ENCODE measurements around the gene BUD23.

BUD23 gene

GRCh38 chr7:73738220-73738611 lies 54.8 kb downstream of the BUD23 start:
- DNase-seq (ENCODE audit: low read depth), result peak; percentile 78
- H3K27me3 ChIP-seq (replicated peaks; ENCODE audit: control insufficient read depth, insufficient read depth, low read length), result no peaks in the 10 kb centered on the region
- H3K9ac ChIP-seq (ENCODE audit: low read length), result peak overlapping the region; percentile 84
- H3K4me1 ChIP-seq (ENCODE audit: control insufficient read depth, insufficient read depth, low read length), result peaks cover 21% of the 10 kb centered on the region
- no peaks in the 10 kb centered on the region for H3K9me3 ChIP-seq (ENCODE audit: control insufficient read depth, low read length)
- H3K36me3 ChIP-seq (ENCODE audit: control insufficient read depth, insufficient read depth, low read length, severe bottlenecking), result peaks cover 5% of the 10 kb centered on the region
- H3K4me3 ChIP-seq (ENCODE audit: low read length), result peak overlapping the region; percentile 94

- Histone ChIP-seq H3K4me1 (ENCODE audit: control insufficient read depth, insufficient read depth, low read length) (peaks cover 21% of the 10 kb centered on the region), H3K4me3 (ENCODE audit: low read length) (peak within 1 kb of the TSS; percentile 94), H3K36me3 (ENCODE audit: control insufficient read depth, insufficient read depth, low read length, severe bottlenecking) (peaks cover 5% of the 10 kb centered on the region), H3K9me3 (ENCODE audit: control insufficient read depth, low read length) (no peaks in the 10 kb centered on the region), H3K27me3 (replicated peaks; ENCODE audit: control insufficient read depth, insufficient read depth, low read length) (no peaks in the 10 kb centered on the region), H3K9ac (ENCODE audit: low read length) (peak within 1 kb of the TSS; percentile 84)
- DNase-seq (ENCODE audit: low read depth), result peak; percentile 99
Observed at GRCh38 chr7:73738612-73739386, 55.4 kb downstream of the BUD23 start, which contains the start of gene ABHD11. Gene ABHD11 (minus strand): TSS chr7:73738802. CDS start chr7:73738770, 32 bp downstream.

GRCh38 chr7:73739387-73739767 lies 56.0 kb downstream of the BUD23 start:
- no peaks in the 10 kb centered on the region for H3K9me3 ChIP-seq (ENCODE audit: control insufficient read depth, low read length)
- H3K27me3 ChIP-seq (replicated peaks; ENCODE audit: control insufficient read depth, insufficient read depth, low read length), result no peaks in the 10 kb centered on the region
- H3K4me3 ChIP-seq (ENCODE audit: low read length), result peak overlapping the region; percentile 94
- peak overlapping the region; percentile 83 for H3K9ac ChIP-seq (ENCODE audit: low read length)
- DNase-seq (ENCODE audit: low read depth), result no peak
- H3K36me3 ChIP-seq (ENCODE audit: control insufficient read depth, insufficient read depth, low read length, severe bottlenecking), result peaks cover 5% of the 10 kb centered on the region
- H3K4me1 ChIP-seq (ENCODE audit: control insufficient read depth, insufficient read depth, low read length), result peaks cover 21% of the 10 kb centered on the region

- H3K9me3 ChIP-seq (ENCODE audit: control insufficient read depth, low read length), result no peaks in the 10 kb centered on the region
- peaks cover 5% of the 10 kb centered on the region for H3K36me3 ChIP-seq (ENCODE audit: control insufficient read depth, insufficient read depth, low read length, severe bottlenecking)
- H3K9ac ChIP-seq (ENCODE audit: low read length), result no peak overlapping the region
- no peak for DNase-seq (ENCODE audit: low read depth)
- H3K4me1 ChIP-seq (ENCODE audit: control insufficient read depth, insufficient read depth, low read length), result peaks cover 15% of the 10 kb centered on the region
- H3K27me3 ChIP-seq (replicated peaks; ENCODE audit: control insufficient read depth, insufficient read depth, low read length), result no peaks in the 10 kb centered on the region
- no peak overlapping the region for H3K4me3 ChIP-seq (ENCODE audit: low read length)
Observed at GRCh38 chr7:73740212-73740611, 56.8 kb downstream of the BUD23 start.

GRCh38 chr7:73740771-73741170 lies 57.4 kb downstream of the BUD23 start:
- H3K4me1 ChIP-seq (ENCODE audit: control insufficient read depth, insufficient read depth, low read length), result peaks cover 14% of the 10 kb centered on the region
- H3K36me3 ChIP-seq (ENCODE audit: control insufficient read depth, insufficient read depth, low read length, severe bottlenecking), result peaks cover 5% of the 10 kb centered on the region
- no peaks in the 10 kb centered on the region for H3K27me3 ChIP-seq (replicated peaks; ENCODE audit: control insufficient read depth, insufficient read depth, low read length)
- H3K9me3 ChIP-seq (ENCODE audit: control insufficient read depth, low read length), result no peaks in the 10 kb centered on the region
- H3K9ac ChIP-seq (ENCODE audit: low read length), result no peak overlapping the region
- no peak for DNase-seq (ENCODE audit: low read depth)
- no peak overlapping the region for H3K4me3 ChIP-seq (ENCODE audit: low read length)

- peaks cover 3% of the 10 kb centered on the region for H3K36me3 ChIP-seq (ENCODE audit: control insufficient read depth, insufficient read depth, low read length, severe bottlenecking)
- peaks cover 14% of the 10 kb centered on the region for H3K4me1 ChIP-seq (ENCODE audit: control insufficient read depth, insufficient read depth, low read length)
- no peaks in the 10 kb centered on the region for H3K27me3 ChIP-seq (replicated peaks; ENCODE audit: control insufficient read depth, insufficient read depth, low read length)
- no peak overlapping the region for H3K4me3 ChIP-seq (ENCODE audit: low read length)
- H3K9ac ChIP-seq (ENCODE audit: low read length), result no peak overlapping the region
- no peak for DNase-seq (ENCODE audit: low read depth)
- H3K9me3 ChIP-seq (ENCODE audit: control insufficient read depth, low read length), result no peaks in the 10 kb centered on the region
Observed at GRCh38 chr7:73741600-73741999, 58.2 kb downstream of the BUD23 start.

- no peak for DNase-seq (ENCODE audit: low read depth)
- Histone ChIP-seq H3K27me3 (replicated peaks; ENCODE audit: control insufficient read depth, insufficient read depth, low read length) (no peaks in the 10 kb centered on the region), H3K9ac (ENCODE audit: low read length) (no peak overlapping the region), H3K4me3 (ENCODE audit: low read length) (no peak overlapping the region), H3K4me1 (ENCODE audit: control insufficient read depth, insufficient read depth, low read length) (peaks cover 14% of the 10 kb centered on the region), H3K36me3 (ENCODE audit: control insufficient read depth, insufficient read depth, low read length, severe bottlenecking) (no peaks in the 10 kb centered on the region), H3K9me3 (ENCODE audit: control insufficient read depth, low read length) (no peaks in the 10 kb centered on the region)
Observed at GRCh38 chr7:73742338-73742752, 58.9 kb downstream of the BUD23 start.

GRCh38 chr7:73742753-73743641 lies 59.6 kb downstream of the BUD23 start:
- Histone ChIP-seq H3K36me3 (ENCODE audit: control insufficient read depth, insufficient read depth, low read length, severe bottlenecking) (no peaks in the 10 kb centered on the region), H3K4me3 (ENCODE audit: low read length) (no peak overlapping the region), H3K9me3 (ENCODE audit: control insufficient read depth, low read length) (no peaks in the 10 kb centered on the region), H3K4me1 (ENCODE audit: control insufficient read depth, insufficient read depth, low read length) (peaks cover 8% of the 10 kb centered on the region), H3K9ac (ENCODE audit: low read length) (no peak overlapping the region), H3K27me3 (replicated peaks; ENCODE audit: control insufficient read depth, insufficient read depth, low read length) (no peaks in the 10 kb centered on the region)
- no peak for DNase-seq (ENCODE audit: low read depth)

GRCh38 chr7:73746378-73746777 lies 63.0 kb downstream of the BUD23 start:
- Histone ChIP-seq H3K9ac (ENCODE audit: low read length) (no peak overlapping the region), H3K9me3 (ENCODE audit: control insufficient read depth, low read length) (no peaks in the 10 kb centered on the region), H3K36me3 (ENCODE audit: control insufficient read depth, insufficient read depth, low read length, severe bottlenecking) (no peaks in the 10 kb centered on the region), H3K4me1 (ENCODE audit: control insufficient read depth, insufficient read depth, low read length) (peaks cover 8% of the 10 kb centered on the region), H3K4me3 (ENCODE audit: low read length) (no peak overlapping the region), H3K27me3 (replicated peaks; ENCODE audit: control insufficient read depth, insufficient read depth, low read length) (no peaks in the 10 kb centered on the region)
- no peak for DNase-seq (ENCODE audit: low read depth)
